ENCODE data around the gene GALNS. TPM values are rescaled to one million over a fixed set of nuclear protein-coding genes. Genes with fewer than 3 reads are reported as not detected.

GALNS gene
- total and polyA plus RNA-seq, 5 donors = 17.6 to 22.3 (median 19.1) TPM

- no peak overlapping the region for H3K4me3 ChIP-seq (ENCODE audit: low read length)
- H3K27me3 ChIP-seq (ENCODE audit: control insufficient read depth, insufficient read depth) = no peaks in the 10 kb centered on the region
- intact Hi-C loops (cut with DNase I) = no loop called here
- DNase-seq = peak in 1 of 3 donors; percentile 61
- no peaks in the 10 kb centered on the region for H3K9me3 ChIP-seq (ENCODE audit: control insufficient read depth, low read length)
- H3K4me1 ChIP-seq (ENCODE audit: control insufficient read depth, insufficient read depth, low read length) = peaks cover 25% of the 10 kb centered on the region
- H3K27ac ChIP-seq (ENCODE audit: low read length) = no peak overlapping the region
- 72% methylated on average over 30 of the region's 30 CpGs for WGBS
- ATAC-seq = peak in 1 of 2 donors; percentile 2
Observed at GRCh38 chr16:88769617-88770460, 86.9 kb downstream of the GALNS start.

- WGBS = 24% methylated on average over 24 of the region's 24 CpGs
- H3K27me3 ChIP-seq (ENCODE audit: control insufficient read depth, insufficient read depth) = no peaks in the 10 kb centered on the region
- intact Hi-C loops (cut with DNase I) = no loop called here
- ATAC-seq (peak; percentile 51 to 58), DNase-seq (peak; percentile 75 to 92 (median 90))
- H3K27ac ChIP-seq (ENCODE audit: low read length) = no peak overlapping the region
- H3K4me3 ChIP-seq (ENCODE audit: low read length) = no peak overlapping the region
- H3K9me3 ChIP-seq (ENCODE audit: control insufficient read depth, low read length) = no peaks in the 10 kb centered on the region
- H3K4me1 ChIP-seq (ENCODE audit: control insufficient read depth, insufficient read depth, low read length) = peaks cover 21% of the 10 kb centered on the region
Observed at GRCh38 chr16:88768071-88768783, 88.5 kb downstream of the GALNS start.

- WGBS = 62% methylated on average over 12 of the region's 12 CpGs
- Histone ChIP-seq H3K27ac (ENCODE audit: low read length) (no peak overlapping the region), H3K4me3 (ENCODE audit: low read length) (no peak overlapping the region), H3K27me3 (ENCODE audit: control insufficient read depth, insufficient read depth) (no peaks in the 10 kb centered on the region), H3K4me1 (ENCODE audit: control insufficient read depth, insufficient read depth, low read length) (peaks cover 19% of the 10 kb centered on the region), H3K9me3 (ENCODE audit: control insufficient read depth, low read length) (no peaks in the 10 kb centered on the region)
- ATAC-seq (peak in 1 of 2 donors; percentile 3), DNase-seq (no peak)
- intact Hi-C loops (cut with DNase I) = no loop called here
Observed at GRCh38 chr16:88767546-88768070, 89.1 kb downstream of the GALNS start.

GRCh38 chr16:88766975-88767374 lies 89.8 kb downstream of the GALNS start:
- Histone ChIP-seq H3K4me3 (ENCODE audit: low read length) (no peak overlapping the region), H3K4me1 (ENCODE audit: control insufficient read depth, insufficient read depth, low read length) (peaks cover 19% of the 10 kb centered on the region), H3K27me3 (ENCODE audit: control insufficient read depth, insufficient read depth) (no peaks in the 10 kb centered on the region), H3K27ac (ENCODE audit: low read length) (no peak overlapping the region), H3K9me3 (ENCODE audit: control insufficient read depth, low read length) (no peaks in the 10 kb centered on the region)
- ATAC-seq = no peak
- WGBS = 77% methylated on average over 11 of the region's 11 CpGs
- intact Hi-C loops (cut with DNase I) = no loop called here
- DNase-seq = no peak

GRCh38 chr16:88764913-88765349 lies 91.8 kb downstream of the GALNS start:
- no peaks in the 10 kb centered on the region for H3K9me3 ChIP-seq (ENCODE audit: control insufficient read depth, low read length)
- WGBS = 89% methylated on average over 9 of the region's 9 CpGs
- H3K4me1 ChIP-seq (ENCODE audit: control insufficient read depth, insufficient read depth, low read length) = peaks cover 16% of the 10 kb centered on the region
- DNase-seq (no peak), ATAC-seq (no peak)
- no peak overlapping the region for H3K27ac ChIP-seq (ENCODE audit: low read length)
- H3K27me3 ChIP-seq (ENCODE audit: control insufficient read depth, insufficient read depth) = no peaks in the 10 kb centered on the region
- intact Hi-C loops (cut with DNase I) = no loop called here
- H3K4me3 ChIP-seq (ENCODE audit: low read length) = no peak overlapping the region

- no peak overlapping the region for H3K4me3 ChIP-seq (ENCODE audit: low read length)
- no peak overlapping the region for H3K27ac ChIP-seq (ENCODE audit: low read length)
- DNase-seq (peak in 1 of 3 donors; percentile 51), ATAC-seq (no peak)
- WGBS = 95% methylated on average over 19 of the region's 19 CpGs
- intact Hi-C loops (cut with DNase I) = no loop called here
- peaks cover 16% of the 10 kb centered on the region for H3K4me1 ChIP-seq (ENCODE audit: control insufficient read depth, insufficient read depth, low read length)
- no peaks in the 10 kb centered on the region for H3K9me3 ChIP-seq (ENCODE audit: control insufficient read depth, low read length)
- no peaks in the 10 kb centered on the region for H3K27me3 ChIP-seq (ENCODE audit: control insufficient read depth, insufficient read depth)
Observed at GRCh38 chr16:88764080-88764479, 92.7 kb downstream of the GALNS start.

Other genes starting within 250 kb of the GALNS start
- gene IL17C, start 218.4 kb downstream of the GALNS start, total RNA-seq = not detected
- gene IL17C, start 218.4 kb downstream of the GALNS start, polyA plus RNA-seq = not detected
- gene CYBA, start 205.9 kb downstream of the GALNS start, total RNA-seq = 100 to 1,000 TPM in 1 of 4 donors, 10 to 100 TPM in 3; 53.9 to 101 (median 70.7) TPM
- 84.2 TPM for gene CYBA, start 205.9 kb downstream of the GALNS start, polyA plus RNA-seq
- gene MVD, start 193.9 kb downstream of the GALNS start, total RNA-seq = 10 to 100 TPM; 29.8 to 32.0 (median 31.2) TPM
- 35.9 TPM for gene MVD, start 193.9 kb downstream of the GALNS start, polyA plus RNA-seq
- gene SNAI3, start 170.4 kb downstream of the GALNS start, total RNA-seq = 1 to 10 TPM in 3 of 4 donors, under 1 TPM in 1; 0.39 to 2.8 (median 1.6) TPM
- 2.7 TPM for gene SNAI3, start 170.4 kb downstream of the GALNS start, polyA plus RNA-seq
- 10 to 100 TPM; 15.0 to 23.8 (median 19.2) TPM for gene RNF166, start 150.5 kb downstream of the GALNS start, total RNA-seq
- gene RNF166, start 150.5 kb downstream of the GALNS start, polyA plus RNA-seq = 18.4 TPM
- 10 to 100 TPM; 11.1 to 16.3 (median 12.4) TPM for gene CTU2, start 150.4 kb downstream of the GALNS start, total RNA-seq
- 11.4 TPM for gene CTU2, start 150.4 kb downstream of the GALNS start, polyA plus RNA-seq
- gene PIEZO1, start 71.7 kb downstream of the GALNS start, total RNA-seq = 10 to 100 TPM; 21.7 to 45.6 (median 29.8) TPM
- 37.3 TPM for gene PIEZO1, start 71.7 kb downstream of the GALNS start, polyA plus RNA-seq
- gene CDT1, start 53.2 kb downstream of the GALNS start, total RNA-seq = 1 to 10 TPM in 2 of 4 donors, under 1 TPM in 2; 0.57 to 3.1 (median 1.1) TPM
- gene CDT1, start 53.2 kb downstream of the GALNS start, polyA plus RNA-seq = 0.27 TPM
- gene APRT, start 45.0 kb downstream of the GALNS start, total RNA-seq = 10 to 100 TPM; 40.8 to 65.8 (median 50.7) TPM
- 82.0 TPM for gene APRT, start 45.0 kb downstream of the GALNS start, polyA plus RNA-seq
- 10 to 100 TPM; 45.5 to 61.5 (median 55.0) TPM for gene TRAPPC2L, start 180 bp upstream of the GALNS start, total RNA-seq
- 43.7 TPM for gene TRAPPC2L, start 180 bp upstream of the GALNS start, polyA plus RNA-seq
- not detected for gene PABPN1L, start 9.7 kb upstream of the GALNS start, total RNA-seq
- gene PABPN1L, start 9.7 kb upstream of the GALNS start, polyA plus RNA-seq = not detected
- gene CBFA2T3, start 120.3 kb upstream of the GALNS start, total RNA-seq = 1 to 10 TPM; 5.6 to 8.5 (median 6.9) TPM
- 7.3 TPM for gene CBFA2T3, start 120.3 kb upstream of the GALNS start, polyA plus RNA-seq
- gene ACSF3, start 236.9 kb upstream of the GALNS start, total RNA-seq = 10 to 100 TPM; 13.9 to 22.4 (median 16.7) TPM
- 16.4 TPM for gene ACSF3, start 236.9 kb upstream of the GALNS start, polyA plus RNA-seq

All from right cardiac atrium (tissue), 5 donors.